H1 (cell line): Measurements from ENCODE around the gene GRK5. TPM values are rescaled to one million over a fixed set of nuclear protein-coding genes. Genes with fewer than 3 reads are reported as not detected.

ENCODE experiments used
- BRCA1 ChIP-seq: IDR thresholded peaks from 2 replicates; pipeline ENCODE4 v1.6.1; 2012; ENCODE audit warnings: low read depth, low read length, improper control_type of control experiment
- CREB1 ChIP-seq: IDR thresholded peaks from 2 replicates; pipeline ENCODE4 v1.6.1; 2012; ENCODE audit warnings: inconsistent platforms
- EP300 ChIP-seq, 2 experiments: IDR thresholded peaks; 1 replicate in 1 of 2; 2 replicates in 1 of 2; pipeline ENCODE4 v1.6.1; 2011 to 2012; ENCODE audit warnings: low read depth in 2 of 2, low read length in 2 of 2, mild to moderate bottlenecking in 2 of 2, borderline replicate concordance in 1 of 2, inconsistent platforms in 1 of 2, moderate library complexity in 1 of 2
- GTF2F1 ChIP-seq: IDR thresholded peaks from 2 replicates; pipeline ENCODE4 v1.6.1; 2012; ENCODE audit warnings: low read depth, low read length, improper control_type of control experiment, borderline replicate concordance
- HDAC2 ChIP-seq, 2 experiments: fragments of 300-600 bp in 1 of 2; sonication (generic) in 1 of 2; IDR thresholded peaks; 2 replicates each; pipeline ENCODE4 v1.6.1; 2011 to 2012; ENCODE audit warnings: low read depth in 2 of 2, low read length in 2 of 2, mild to moderate bottlenecking in 2 of 2, moderate library complexity in 2 of 2, borderline replicate concordance in 1 of 2, inconsistent platforms in 1 of 2
- JUND ChIP-seq: IDR thresholded peaks from 2 replicates; pipeline ENCODE4 v1.6.1; 2011; ENCODE audit warnings: mild to moderate bottlenecking, improper control_type of control experiment, low read length
- POU5F1 ChIP-seq: IDR thresholded peaks from 2 replicates; pipeline ENCODE4 v1.6.1; 2011; ENCODE audit warnings: low read depth, mild to moderate bottlenecking, low read length, moderate library complexity
- SUZ12 ChIP-seq: fragments of 200-600 bp; sonication (generic); IDR thresholded peaks from 2 replicates; pipeline ENCODE4 v1.6.1; 2012; ENCODE audit warnings: mild to moderate bottlenecking, inconsistent platforms, low read length, moderate library complexity, mixed read lengths
- YY1 ChIP-seq: IDR thresholded peaks from 2 replicates; pipeline ENCODE4 v1.6.1; 2011; ENCODE audit warnings: low read depth, mild to moderate bottlenecking, low read length
- polyA plus RNA-seq, 7 experiments: library from polyadenylated mRNA; depleted of rRNA in 3 of 7; stranded (reverse) in 5 of 7; unstranded in 2 of 7; fragments of >200 nt in 5 of 7; fragments of 200-250 nt in 2 of 7; gene quantifications; 1 replicate in 5 of 7; 2 replicates in 1 of 7; 4 replicates in 1 of 7; pipeline versions ENCODE4 v1.2.1 to v1.2.3, GENCODE V29; 2011 to 2013; ENCODE audit warnings: missing spikeins in 2 of 7, mixed read lengths in 2 of 7
- total RNA-seq: library from RNA; stranded (reverse); fragmentation: NEBNext Ultra II Directional; extraction: Animal tissue kit (Norgen Biotek cat#: 25700); gene quantifications from 2 replicates; pipeline ENCODE4 v1.2.1, GENCODE V29; 2021

Gene GRK5
- total and polyA plus RNA-seq, 2 of the 8 experiments (the other 6 are each of a cell fraction or from before 2014, with no cell fraction given), result 0.54 to 2.5 TPM

DNA sequence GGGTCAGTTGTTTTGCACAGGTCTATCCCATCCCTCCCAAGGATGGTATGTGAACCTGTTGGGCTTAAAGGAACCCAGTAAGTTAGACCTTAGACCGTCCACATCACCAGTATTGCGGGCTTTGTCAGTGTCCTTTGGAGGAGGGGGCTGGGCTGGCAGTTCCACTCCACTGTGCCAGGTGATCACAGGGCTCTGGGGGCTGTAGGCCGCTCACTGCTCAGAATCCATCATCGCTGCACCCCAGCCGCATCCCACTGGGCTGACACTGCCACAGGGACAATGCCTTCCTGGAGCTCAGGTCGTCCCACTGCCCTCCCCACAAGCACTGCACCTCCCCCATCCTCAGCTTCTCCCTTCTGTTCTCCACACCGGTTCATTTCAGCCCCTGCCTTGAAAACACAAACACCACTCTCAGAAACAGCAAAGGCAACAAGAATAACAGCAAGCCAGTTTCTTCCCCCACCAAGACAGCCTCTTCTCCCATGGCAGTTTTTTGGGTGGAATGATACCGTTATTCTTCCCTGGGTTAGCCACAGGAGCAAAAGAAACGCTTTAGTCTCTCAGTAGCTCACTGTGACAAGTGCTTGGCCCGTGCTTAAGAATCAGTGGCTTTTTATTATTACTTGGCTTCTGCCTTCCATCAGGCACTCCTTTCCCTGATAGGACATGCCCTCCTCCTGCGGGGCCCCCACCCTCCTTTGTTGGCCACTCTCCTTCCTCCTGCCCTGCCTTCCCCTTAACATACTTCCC is 111.2 kb downstream of the GRK5 start (continued):
- TF ChIP-seq GTF2F1, result no peak
- TF ChIP-seq YY1, result no peak
- no peak for TF ChIP-seq SUZ12
- TF ChIP-seq BRCA1, result no peak
- no peak for TF ChIP-seq JUND
- TF ChIP-seq CREB1, result no peak
- no peak for TF ChIP-seq POU5F1
- no peak for TF ChIP-seq EP300 (IDR thresholded peaks at IDR 0.05; ENCODE audit: borderline replicate concordance in 1 of 2, low read depth in 2 of 2, low read length in 2 of 2)
- TF ChIP-seq HDAC2 (IDR thresholded peaks at IDR 0.05; ENCODE audit: borderline replicate concordance in 1 of 2, low read depth in 2 of 2, low read length in 2 of 2), result no peak
